ENCODE measurements around the gene VPS37D.

The VPS37D gene

GRCh38 chr7:73680501-73680900 is 12.9 kb downstream of the VPS37D start:
- DNase-seq (ENCODE audit: low read depth) = no peak

DNA sequence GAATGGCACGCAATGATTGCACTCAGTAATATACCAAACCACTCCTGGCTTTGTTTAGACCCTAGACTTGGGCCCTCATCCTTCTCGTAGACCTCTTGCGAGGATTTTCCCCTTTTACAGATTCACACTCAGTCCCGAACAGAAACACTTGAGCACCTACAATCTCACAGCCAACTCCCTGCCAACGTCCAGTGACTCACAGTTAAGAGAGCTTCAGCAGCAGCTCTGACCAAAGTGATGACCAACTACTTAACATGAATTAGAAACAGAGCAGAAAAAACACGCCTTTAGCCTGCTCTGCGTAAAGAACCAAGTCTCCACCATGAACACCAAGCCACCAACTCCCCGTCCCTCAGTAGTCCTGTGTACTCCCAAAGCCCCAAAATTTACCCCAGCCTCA is 13.4 kb downstream of the VPS37D start:
- DNase-seq (ENCODE audit: low read depth) = no peak

DNA sequence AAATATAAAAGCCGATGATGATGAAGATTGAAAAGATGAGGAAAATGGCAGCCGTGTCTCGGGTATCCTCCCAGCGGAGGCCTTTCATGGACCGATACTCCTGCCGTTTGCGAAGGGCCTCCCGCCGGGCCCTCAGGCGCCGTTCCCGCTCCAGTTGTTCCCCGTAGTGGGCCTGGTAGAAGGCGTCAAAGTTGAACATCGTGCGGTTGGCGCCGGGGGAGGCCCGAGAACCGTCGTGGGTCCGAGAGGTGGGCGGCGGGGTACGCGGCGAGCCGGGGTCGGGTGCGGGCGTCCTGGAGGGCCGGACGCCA is 15.1 kb downstream of the VPS37D start:
- no peak for DNase-seq (ENCODE audit: low read depth)

- peak; percentile 97 for DNase-seq (ENCODE audit: low read depth)
These were observed 15.6 kb downstream of the VPS37D start, which contains the start of the genes BUD23 and DNAJC30 for GRCh38 chr7:73683056-73683787. Gene BUD23, plus strand, starts transcription at chr7:73683597. Its CDS starts 29 bp downstream, at chr7:73683626. Gene DNAJC30, minus strand, starts transcription at chr7:73683453. Its CDS starts 30 bp downstream, at chr7:73683423.

GRCh38 chr7:73683788-73684693 is 16.4 kb downstream of the VPS37D start:
- no peak for DNase-seq (ENCODE audit: low read depth)

- DNase-seq (ENCODE audit: low read depth) = no peak
These were observed 17.7 kb downstream of the VPS37D start for GRCh38 chr7:73685311-73685710.

GRCh38 chr7:73688288-73688687 is 20.7 kb downstream of the VPS37D start:
- DNase-seq (ENCODE audit: low read depth) = no peak

DNA sequence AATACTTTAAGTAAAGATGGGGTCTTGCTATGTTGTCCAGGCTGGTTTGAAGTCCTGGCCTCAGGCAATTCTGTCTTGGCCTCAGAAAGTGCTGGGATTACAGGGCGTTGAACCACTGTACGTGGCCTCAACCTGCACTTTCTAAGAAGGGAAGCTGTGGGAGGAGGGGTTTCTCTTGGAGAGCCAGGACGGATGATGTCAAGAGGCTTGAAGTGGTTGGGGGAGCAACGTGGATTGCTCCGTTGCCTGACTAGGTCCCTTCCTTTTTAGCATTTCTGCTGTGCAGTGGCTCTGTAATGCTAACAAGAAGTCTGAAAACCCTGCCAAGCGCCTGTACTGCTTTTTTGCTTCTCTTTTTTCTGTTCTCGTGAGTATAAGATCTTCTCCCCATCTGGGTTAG is 23.0 kb downstream of the VPS37D start:
- no peak for DNase-seq (ENCODE audit: low read depth)

- DNase-seq (ENCODE audit: low read depth) = no peak
These were observed 28.7 kb downstream of the VPS37D start for GRCh38 chr7:73696372-73696771.

- DNase-seq (ENCODE audit: low read depth) = no peak
These were observed 30.8 kb downstream of the VPS37D start for GRCh38 chr7:73698410-73698809.

- no peak for DNase-seq (ENCODE audit: low read depth)
These were observed 31.9 kb downstream of the VPS37D start for GRCh38 chr7:73699370-73700068.

- DNase-seq (ENCODE audit: low read depth) = no peak
These were observed 32.4 kb downstream of the VPS37D start for GRCh38 chr7:73700069-73700423.

DNA sequence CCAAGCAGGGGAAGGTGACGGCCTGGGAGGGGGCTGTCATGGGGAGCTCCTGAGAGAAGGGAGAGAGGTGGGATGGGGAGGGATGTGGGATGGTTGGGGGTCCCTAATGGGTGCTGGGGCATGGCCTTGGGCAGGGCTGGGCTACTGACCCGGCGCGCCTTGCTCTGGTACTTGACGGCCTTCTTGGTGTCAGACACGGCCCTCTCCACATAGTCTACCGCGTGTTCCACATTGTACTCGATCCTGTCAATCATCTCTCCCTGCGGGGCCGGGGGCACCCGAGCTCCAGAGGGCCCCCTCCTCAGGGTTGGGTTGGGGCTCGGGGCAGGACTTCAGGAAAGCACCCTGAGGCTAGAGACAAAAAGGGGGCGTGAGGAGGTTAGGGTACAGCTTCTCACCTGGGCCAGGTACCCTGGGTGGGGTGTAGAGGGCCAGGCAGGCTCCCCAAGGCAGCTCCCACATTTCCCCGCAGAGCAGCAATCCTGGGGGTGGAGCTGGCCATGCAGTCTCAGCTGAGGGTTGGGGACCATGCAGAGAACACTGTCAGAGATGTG is 33.0 kb downstream of the VPS37D start:
- DNase-seq (ENCODE audit: low read depth) = no peak

GRCh38 chr7:73701357-73701995 is 33.8 kb downstream of the VPS37D start:
- no peak for DNase-seq (ENCODE audit: low read depth)

- DNase-seq (ENCODE audit: low read depth) = no peak
These were observed 34.6 kb downstream of the VPS37D start for GRCh38 chr7:73702226-73702625.

DNA sequence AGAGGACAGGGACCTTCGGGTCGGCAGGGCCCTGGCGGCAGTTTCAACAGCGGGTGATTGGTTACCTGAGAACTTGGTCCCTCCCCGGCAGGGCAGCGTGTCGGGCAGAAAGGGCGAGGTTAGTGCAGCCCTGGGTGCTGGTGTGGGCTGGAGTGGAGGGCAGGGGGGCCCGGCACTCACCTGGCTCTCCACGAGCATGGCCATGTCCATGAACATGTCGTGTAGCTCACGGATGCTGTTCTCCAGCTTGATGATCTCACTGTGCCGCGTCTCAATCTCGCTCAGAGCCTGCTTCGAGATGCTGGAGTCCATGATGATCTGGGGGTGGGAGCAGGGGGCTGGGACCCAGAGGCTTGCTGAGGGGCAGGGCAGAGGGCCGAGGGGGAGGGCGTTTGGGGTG is 35.0 kb downstream of the VPS37D start:
- no peak for DNase-seq (ENCODE audit: low read depth)

- DNase-seq (ENCODE audit: low read depth) = no peak
These were observed 35.6 kb downstream of the VPS37D start for GRCh38 chr7:73703225-73703624.

- no peak for DNase-seq (ENCODE audit: low read depth)
These were observed 36.4 kb downstream of the VPS37D start for GRCh38 chr7:73703757-73704639.

DNA sequence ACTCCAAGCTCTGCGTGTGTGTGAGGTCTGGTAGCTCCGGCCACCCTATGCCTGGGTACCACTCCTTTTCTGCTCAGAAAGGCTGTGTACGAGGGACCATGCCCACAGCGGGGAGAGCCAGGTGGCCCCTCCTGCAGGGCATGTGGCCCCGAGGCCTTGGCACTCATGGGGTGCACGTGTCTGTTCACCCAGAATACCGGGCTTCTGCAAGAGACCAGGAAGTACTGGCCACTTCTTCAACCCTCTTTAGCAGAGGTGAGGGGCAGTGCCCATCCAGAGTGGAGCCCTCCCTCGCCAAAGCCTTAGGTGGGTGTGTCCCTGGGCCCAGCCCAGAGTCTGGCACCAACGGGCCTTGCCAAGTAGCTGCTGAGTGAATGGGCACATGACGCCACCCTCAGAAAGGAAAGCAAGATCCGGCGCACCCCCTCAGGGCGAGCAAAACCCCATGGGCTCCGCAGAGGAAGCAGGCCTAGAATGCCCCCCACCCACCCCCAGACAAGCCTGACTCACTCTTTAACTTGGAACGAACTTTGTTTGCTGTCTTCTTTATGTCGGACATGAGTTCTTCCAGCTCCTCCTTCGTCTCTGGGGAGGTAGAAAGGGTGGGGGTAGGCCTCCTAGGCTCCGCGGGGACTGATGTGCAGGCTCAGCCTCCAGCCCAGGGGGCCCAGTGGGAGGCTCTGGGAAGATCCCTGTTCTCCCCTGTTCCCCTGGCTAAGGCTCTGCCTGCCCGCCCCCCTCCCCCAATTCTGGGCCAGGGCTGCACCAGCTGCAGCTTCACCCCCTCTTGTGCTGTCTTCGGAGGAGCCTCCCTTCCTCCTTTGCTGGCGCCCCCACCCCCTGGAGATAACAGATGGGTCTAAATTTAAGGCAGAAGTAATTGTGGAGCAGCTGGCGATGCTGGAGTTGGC is 37.3 kb downstream of the VPS37D start:
- DNase-seq (ENCODE audit: low read depth) = no peak

GRCh38 chr7:73705551-73705920 is 37.9 kb downstream of the VPS37D start:
- no peak for DNase-seq (ENCODE audit: low read depth)
